BJ (cell line): ENCODE data around the gene NTRK3. TPM values are rescaled to one million over a fixed set of nuclear protein-coding genes. Genes with fewer than 3 reads are reported as not detected.

ENCODE experiments used
- CTCF ChIA-PET: fragments of 350-600 bp; formaldehyde crosslinking; extraction: SDS; loops from one replicate; lab custom pipeline; 2021; ENCODE audit warnings: antibody characterized with exemption, inconsistent platforms; lab: Yijun Ruan, JAX
- POLR2A ChIA-PET: fragments of 300-600 bp; sonication (Branson Sonifier 250); formaldehyde crosslinking; extraction: SDS; loops from one replicate; lab custom pipeline; 2021; ENCODE audit warnings: antibody characterized with exemption; lab: Charles Lee
- DNase-seq: peaks from one replicate; pipeline ENCODE4 v3.0.0-alpha.2; 2011; ENCODE audit warnings: low read depth
- H3K27me3 ChIP-seq: 2 replicates; pipeline ENCODE4 v1.6.0; 2011; ENCODE audit warnings: low read length; ENCODE audit not compliant: control insufficient read depth, insufficient read depth
- H3K36me3 ChIP-seq: 2 replicates; pipeline ENCODE4 v1.5.1; 2011; ENCODE audit warnings: low read length; ENCODE audit not compliant: control insufficient read depth, insufficient read depth
- H3K4me3 ChIP-seq: 2 replicates; pipeline ENCODE4 v1.5.1; 2011; ENCODE audit warnings: low read depth, mild to moderate bottlenecking, control low read depth, low read length
- CTCF ChIP-seq: IDR thresholded peaks from 2 replicates; pipeline ENCODE4 v1.5.1; 2011; ENCODE audit warnings: low read depth, mild to moderate bottlenecking, control low read depth, inconsistent platforms, low read length, moderate library complexity; ENCODE audit not compliant: insufficient read depth
- polyA plus RNA-seq: library from polyadenylated mRNA; depleted of rRNA; stranded (reverse); fragments of >200 nt; gene quantifications from 2 replicates; pipeline ENCODE4 v1.2.3, GENCODE V29; 2011

The NTRK3 gene
- polyA plus RNA-seq, 1 experiment: 0.12 TPM

GRCh38 chr15:88232771-88233201, 23.8 kb downstream of the NTRK3 start:
- CTCF ChIA-PET: interaction anchor here (1.2 to 1.4 kb wide), 2 partner anchors 12 to 15 kb away, joined by 3 to 5 read pairs; no protein-coding TSS in a partner anchor
- TF ChIP-seq CTCF: no peak

DNA sequence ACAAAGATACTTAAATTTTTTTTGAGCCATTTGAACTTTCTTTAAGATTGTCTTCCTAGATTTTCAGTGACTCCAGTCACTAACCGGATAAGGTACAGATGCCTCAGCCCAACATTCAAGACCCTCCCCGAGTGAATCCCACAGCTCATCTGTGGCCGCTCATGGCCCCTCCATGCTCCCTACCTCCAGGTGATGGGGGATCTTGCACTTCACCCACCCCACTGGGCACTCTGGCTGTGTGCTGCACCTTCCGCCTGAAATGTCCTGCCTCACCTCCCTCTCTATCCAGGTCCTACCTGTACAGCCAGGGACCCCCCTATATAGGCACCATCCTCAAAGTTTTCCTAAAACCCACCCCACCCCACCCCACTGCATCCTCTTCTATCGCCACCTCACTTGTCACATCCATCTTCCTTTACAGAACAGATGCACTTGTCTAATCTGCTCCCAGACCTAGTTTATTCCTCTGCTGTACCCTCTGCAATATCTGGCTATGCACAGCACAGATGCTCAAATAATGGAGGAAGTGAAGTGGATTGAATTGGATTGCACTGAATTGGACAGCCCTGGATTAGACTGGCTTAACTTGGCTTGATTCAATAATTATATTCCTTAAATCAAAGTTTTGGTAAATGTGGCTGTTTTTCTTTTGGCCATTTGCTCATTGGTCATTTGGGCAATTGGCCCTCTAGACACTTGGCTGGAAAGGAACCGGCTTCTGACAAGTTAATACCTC, 24.5 kb downstream of the NTRK3 start:
- POLR2A ChIA-PET: no interaction called here
- no peak for TF ChIP-seq CTCF
- H3K36me3 ChIP-seq: no peaks in the 10 kb centered on the region
- H3K4me3 ChIP-seq: no peak overlapping the region
- no peak for DNase-seq
- CTCF ChIA-PET: interaction anchor here (1.2 kb wide), 1 partner anchor 15 kb away, joined by 5 read pairs; no protein-coding TSS in a partner anchor
- H3K27me3 ChIP-seq: no peaks in the 10 kb centered on the region

More at GRCh38 chr15:88232771-88233201, 23.8 kb downstream of the NTRK3 start:
- POLR2A ChIA-PET: no interaction called here
- Histone ChIP-seq H3K36me3 (no peaks in the 10 kb centered on the region), H3K4me3 (no peak overlapping the region), H3K27me3 (no peaks in the 10 kb centered on the region)
- no peak for DNase-seq

DNA sequence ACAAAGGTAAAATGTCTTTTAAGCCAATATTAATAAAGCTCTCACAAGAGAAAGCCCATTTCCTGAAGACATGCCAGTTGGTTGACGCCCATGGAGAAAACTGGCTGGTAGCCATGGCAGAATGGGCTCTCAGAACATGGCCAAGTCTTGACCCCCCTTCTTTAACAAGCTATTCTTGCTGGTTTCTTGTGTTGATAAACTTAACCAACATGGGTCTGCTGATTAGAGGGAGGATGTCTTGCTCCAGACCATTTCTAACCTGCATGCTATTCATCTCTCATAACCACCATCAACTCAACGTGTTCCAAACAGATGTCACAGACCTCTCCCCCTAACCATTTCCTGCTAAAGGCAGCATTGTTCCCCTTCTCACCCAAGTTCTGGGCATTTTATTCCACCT, 25.7 kb downstream of the NTRK3 start:
- no peak for DNase-seq
- ChIA-PET POLR2A (no interaction called here), CTCF (interaction anchor here (0.8 to 1.4 kb wide), 3 partner anchors 14 to 16 kb away, joined by 3 read pairs; no protein-coding TSS in a partner anchor)

GRCh38 chr15:88225461-88225860, 31.1 kb downstream of the NTRK3 start:
- POLR2A ChIA-PET: no interaction called here
- DNase-seq: no peak
- H3K27me3 ChIP-seq: no peaks in the 10 kb centered on the region
- no peaks in the 10 kb centered on the region for H3K36me3 ChIP-seq
- no peak for TF ChIP-seq CTCF
- no peak overlapping the region for H3K4me3 ChIP-seq
- CTCF ChIA-PET: no interaction called here

More for the DNA sequence above, 25.7 kb downstream of the NTRK3 start:
- Histone ChIP-seq H3K4me3 (no peak overlapping the region), H3K36me3 (no peaks in the 10 kb centered on the region), H3K27me3 (no peaks in the 10 kb centered on the region)
- TF ChIP-seq CTCF: no peak

DNA sequence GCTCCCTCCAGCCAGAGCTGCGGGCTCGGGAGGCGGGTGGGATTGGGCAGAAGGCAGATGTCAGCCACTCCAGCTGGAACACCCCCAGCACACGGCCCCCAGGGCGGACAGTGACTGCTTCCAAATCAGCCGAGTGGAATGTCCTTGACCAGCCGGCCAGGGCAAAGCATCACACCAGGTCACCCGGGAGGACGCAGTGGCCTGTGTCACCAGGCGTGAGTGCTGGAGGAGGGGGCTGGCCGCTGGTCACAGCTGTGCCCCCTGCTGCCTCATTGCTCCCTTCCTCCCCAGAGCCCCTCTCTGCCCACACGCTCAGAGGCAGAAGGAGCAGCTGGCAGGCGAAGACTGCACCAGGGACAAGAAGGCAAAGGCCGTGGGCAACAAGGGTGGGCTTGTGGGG, 33.5 kb downstream of the NTRK3 start:
- no peak for DNase-seq
- no peak for TF ChIP-seq CTCF
- H3K36me3 ChIP-seq: no peaks in the 10 kb centered on the region
- no peak overlapping the region for H3K4me3 ChIP-seq
- ChIA-PET POLR2A (no interaction called here), CTCF (no interaction called here)
- no peaks in the 10 kb centered on the region for H3K27me3 ChIP-seq
